Measurements from ENCODE around the gene RS1. TPM values are rescaled to one million over a fixed set of nuclear protein-coding genes. Genes with fewer than 3 reads are reported as not detected.

The RS1 gene
- total RNA-seq, 1 experiment from 2014 or later = not detected

GRCh38 chrX:18598413-18598812 is 73.5 kb downstream of the RS1 start:
- no peak for DNase-seq (ENCODE audit: low read depth)

- no peak for DNase-seq (ENCODE audit: low read depth)
Measured at GRCh38 chrX:18596096-18596495, 75.8 kb downstream of the RS1 start.

GRCh38 chrX:18594079-18594478 is 77.8 kb downstream of the RS1 start:
- no peak for DNase-seq (ENCODE audit: low read depth)

- DNase-seq (ENCODE audit: low read depth) = no peak
Measured at GRCh38 chrX:18591834-18592233, 80.1 kb downstream of the RS1 start.

Other genes with a start within 250 kb of the RS1 start
- gene CDKL5, start 246.5 kb downstream of the RS1 start, total RNA-seq (2014; rRNA removed; shearing (Covaris generic)) = 0.98 and 2.1 TPM in 2 replicates
- 0.03 and 0.80 TPM in 2 replicates for gene PPEF1, start 35.5 kb upstream of the RS1 start, total RNA-seq (2014; rRNA removed; shearing (Covaris generic))